H1 (cell line): ENCODE measurements around the gene PABPN1. TPM values are rescaled to one million over a fixed set of nuclear protein-coding genes. Genes with fewer than 3 reads are reported as not detected.
A peak's percentile ranks its signal among the peaks of the same experiment; 100 is the strongest.

Source experiments
- CTCF ChIA-PET: fragments of 300-600 bp; sonication (Branson Sonifier 250); formaldehyde crosslinking; loops from one replicate; lab custom pipeline; 2021; ENCODE audit not compliant: partially characterized antibody; lab: Charles Lee
- POLR2A ChIA-PET: fragments of 300-600 bp; sonication (Branson Sonifier 250); formaldehyde crosslinking; loops from one replicate; lab custom pipeline; 2021; ENCODE audit warnings: inconsistent platforms; ENCODE audit not compliant: partially characterized antibody; lab: Charles Lee
- DNase-seq, 2 experiments: peaks; one replicate each; pipeline versions ENCODE4 v3.0.0 to v3.0.0-alpha.2; 2010 to 2022; ENCODE audit warnings: low spot score in 2 of 2, low read depth in 1 of 2, mixed read lengths in 1 of 2
- FAIRE-seq: peaks from 2 replicates; lab custom pipeline; 2011; peaks lifted over from hg19 to GRCh38; lab: Jason Lieb, UNC
- H2AFZ ChIP-seq: 2 replicates; pipeline ENCODE4 v1.8.1; 2012; ENCODE audit warnings: low read length, inconsistent platforms
- H2AK5ac ChIP-seq: 2 replicates; pipeline ENCODE4 v1.6.1; 2013; ENCODE audit warnings: low read depth, low read length
- H2BK120ac ChIP-seq: replicated peaks from 2 replicates; pipeline ENCODE3; 2013; ENCODE audit warnings: low read depth, low read length, inconsistent platforms
- H2BK12ac ChIP-seq: 2 replicates; pipeline ENCODE4 v1.6.1; 2013; ENCODE audit warnings: low read depth, low read length
- H2BK15ac ChIP-seq: 2 replicates; pipeline ENCODE4 v1.6.1; 2013; ENCODE audit warnings: low read length
- H2BK20ac ChIP-seq: 2 replicates; pipeline ENCODE4 v1.6.1; 2013; ENCODE audit warnings: low read length
- H2BK5ac ChIP-seq: 2 replicates; pipeline ENCODE4 v1.6.1; 2013; ENCODE audit warnings: low read depth, low read length
- H3K14ac ChIP-seq: 2 replicates; pipeline ENCODE4 v1.6.1; 2013; ENCODE audit warnings: inconsistent platforms; ENCODE audit not compliant: insufficient read length
- H3K18ac ChIP-seq: 2 replicates; pipeline ENCODE4 v1.6.1; 2013; ENCODE audit warnings: low read length; ENCODE audit errors: extremely low read depth
- H3K23ac ChIP-seq: 2 replicates; pipeline ENCODE4 v1.6.1; 2013; ENCODE audit warnings: inconsistent platforms; ENCODE audit not compliant: insufficient read length
- H3K23me2 ChIP-seq: 2 replicates; pipeline ENCODE4 v1.6.1; 2013; ENCODE audit warnings: low read depth, low read length
- H3K27ac ChIP-seq: 2 replicates; pipeline ENCODE4 v1.6.1; 2011; ENCODE audit warnings: low read depth, low read length, inconsistent platforms
- H3K27me3 ChIP-seq, 4 experiments: replicated peaks in 1 of 4; 1 replicate in 1 of 4; 2 replicates in 3 of 4; pipeline versions ENCODE4 v1.6.1 to v1.8.1; 2011 to 2013; ENCODE audit warnings: low read length in 3 of 4, mild to moderate bottlenecking in 3 of 4, inconsistent platforms in 2 of 4, mixed read lengths in 2 of 4, moderate library complexity in 1 of 4; ENCODE audit not compliant: control insufficient read depth in 3 of 4, insufficient read depth in 3 of 4; ENCODE audit errors: extremely low read depth in 1 of 4
- H3K36me3 ChIP-seq, 4 experiments: 2 replicates each; pipeline versions ENCODE4 v1.6.1 to v1.8.1; 2011 to 2013; ENCODE audit warnings: mild to moderate bottlenecking in 4 of 4, low read length in 3 of 4, moderate library complexity in 2 of 4, control low read depth in 1 of 4, inconsistent platforms in 1 of 4; ENCODE audit not compliant: insufficient read depth in 4 of 4, control insufficient read depth in 2 of 4
- H3K4ac ChIP-seq: replicated peaks from 2 replicates; pipeline ENCODE3; 2013; ENCODE audit warnings: low read length, low read depth, mixed read lengths, inconsistent platforms; ENCODE audit not compliant: insufficient read length
- H3K4me1 ChIP-seq, 4 experiments: replicated peaks in 1 of 4; 1 replicate in 1 of 4; 2 replicates in 3 of 4; pipeline versions ENCODE4 v1.6.1 to v1.8.1; 2011 to 2013; ENCODE audit warnings: low read length in 3 of 4, inconsistent platforms in 2 of 4, mixed read lengths in 1 of 4; ENCODE audit not compliant: insufficient read depth in 4 of 4, control insufficient read depth in 3 of 4
- H3K4me2 ChIP-seq, 2 experiments: 2 replicates each; pipeline versions ENCODE4 v1.6.1 to v1.8.1; 2011 to 2013; ENCODE audit warnings: low read depth in 2 of 2, low read length in 2 of 2, control low read depth in 1 of 2, inconsistent platforms in 1 of 2, mild to moderate bottlenecking in 1 of 2; ENCODE audit not compliant: insufficient read depth in 1 of 2
- H3K4me3 ChIP-seq, 4 experiments: fragments of 200-600, 300-600 bp in 1 of 4; sonication (generic), shearing (Covaris generic), sonication (Bioruptor Twin) in 1 of 4; 2 replicates each; pipeline versions ENCODE4 v1.5.1 to v1.8.1; 2011 to 2016; ENCODE audit warnings: low read length in 4 of 4, low read depth in 3 of 4, control low read depth in 2 of 4, inconsistent platforms in 2 of 4, mild to moderate bottlenecking in 2 of 4, mixed read lengths in 1 of 4, moderate library complexity in 1 of 4; ENCODE audit not compliant: insufficient read depth in 2 of 4; ENCODE audit errors: extremely low read depth in 1 of 4
- H3K56ac ChIP-seq: replicated peaks from 2 replicates; pipeline ENCODE3; 2013; ENCODE audit warnings: low read depth, mild to moderate bottlenecking, mixed read lengths, low read length, inconsistent platforms; ENCODE audit not compliant: insufficient read length
- H3K79me1 ChIP-seq: 2 replicates; pipeline ENCODE4 v1.6.1; 2013; ENCODE audit warnings: low read depth, low read length, control low read depth
- H3K79me2 ChIP-seq, 2 experiments: 2 replicates each; pipeline versions ENCODE4 v1.6.1 to v1.8.1; 2012 to 2013; ENCODE audit warnings: low read length in 2 of 2, mild to moderate bottlenecking in 2 of 2, inconsistent platforms in 1 of 2; ENCODE audit not compliant: insufficient read depth in 2 of 2, control insufficient read depth in 1 of 2
- H3K9ac ChIP-seq, 4 experiments: replicated peaks in 1 of 4; 1 replicate in 1 of 4; 2 replicates in 3 of 4; pipeline versions ENCODE4 v1.6.1 to v1.8.1; 2011 to 2013; ENCODE audit warnings: low read depth in 3 of 4, low read length in 3 of 4, control low read depth in 2 of 4, mild to moderate bottlenecking in 2 of 4, moderate library complexity in 2 of 4, inconsistent platforms in 1 of 4; ENCODE audit errors: extremely low read depth in 1 of 4
- H3K9me3 ChIP-seq, 2 experiments: 2 replicates each; pipeline versions ENCODE4 v1.6.1 to v1.8.1; 2012 to 2013; ENCODE audit warnings: mild to moderate bottlenecking in 2 of 2, moderate library complexity in 2 of 2, control low read depth in 1 of 2, inconsistent platforms in 1 of 2, low read depth in 1 of 2, low read length in 1 of 2, mixed read lengths in 1 of 2; ENCODE audit not compliant: insufficient read depth in 2 of 2
- H4K20me1 ChIP-seq, 2 experiments: replicated peaks in 1 of 2; 2 replicates each; pipeline versions ENCODE3 to v1.8.1; 2011 to 2013; ENCODE audit warnings: inconsistent platforms in 2 of 2, low read length in 2 of 2, mild to moderate bottlenecking in 1 of 2; ENCODE audit not compliant: insufficient read depth in 2 of 2, control insufficient read depth in 1 of 2
- H4K5ac ChIP-seq: 2 replicates; pipeline ENCODE4 v1.6.1; 2013; ENCODE audit warnings: low read length, low read depth, mixed read lengths, inconsistent platforms; ENCODE audit not compliant: insufficient read length
- H4K8ac ChIP-seq: 2 replicates; pipeline ENCODE4 v1.8.0; 2013; ENCODE audit warnings: mild to moderate bottlenecking, moderate library complexity, low read length, inconsistent platforms; ENCODE audit not compliant: insufficient read depth; ENCODE audit errors: extremely low read depth
- H4K91ac ChIP-seq: replicated peaks from 2 replicates; pipeline ENCODE3; 2013; ENCODE audit warnings: low read length, mixed read lengths, inconsistent platforms; ENCODE audit not compliant: insufficient read length
- GTF2F1 ChIP-seq: IDR thresholded peaks from 2 replicates; pipeline ENCODE4 v1.6.1; 2012; ENCODE audit warnings: low read depth, low read length, improper control_type of control experiment, borderline replicate concordance
- POLR2A ChIP-seq, 2 experiments: IDR thresholded peaks; 1 replicate in 1 of 2; 2 replicates in 1 of 2; pipeline ENCODE4 v1.6.1; 2011; ENCODE audit warnings: low read depth in 2 of 2, low read length in 2 of 2, mild to moderate bottlenecking in 2 of 2; ENCODE audit errors: control extremely low read depth in 1 of 2
- WGBS, 2 experiments: shearing (Covaris generic) in 1 of 2; methylation state at CpG; one replicate each; pipeline versions ENCODE4 v1.1.6 to v1.1.7; 2013 to 2015; ENCODE audit warnings: low lambda C conversion rate in 2 of 2, mixed read lengths in 2 of 2, inconsistent platforms in 1 of 2, low coverage in 1 of 2, missing lambda C conversion rate in 1 of 2; ENCODE audit not compliant: insufficient replicate concordance in 2 of 2, insufficient coverage in 1 of 2, insufficient read length in 1 of 2; ENCODE audit errors: extremely low coverage in 1 of 2, missing lambda C conversion rate in 1 of 2; 5-methylcytosine and 5-hydroxymethylcytosine counted together
- polyA plus RNA-seq, 7 experiments: library from polyadenylated mRNA; depleted of rRNA in 3 of 7; stranded (reverse) in 5 of 7; unstranded in 2 of 7; fragments of >200 nt in 5 of 7; fragments of 200-250 nt in 2 of 7; gene quantifications; 1 replicate in 5 of 7; 2 replicates in 1 of 7; 4 replicates in 1 of 7; pipeline versions ENCODE4 v1.2.1 to v1.2.3, GENCODE V29; 2011 to 2013; ENCODE audit warnings: missing spikeins in 2 of 7, mixed read lengths in 2 of 7
- total RNA-seq: library from RNA; stranded (reverse); fragmentation: NEBNext Ultra II Directional; extraction: Animal tissue kit (Norgen Biotek cat#: 25700); gene quantifications from 2 replicates; pipeline ENCODE4 v1.2.1, GENCODE V29; 2021

Gene PABPN1
- total and polyA plus RNA-seq, 2 of the 8 experiments (the other 6 are each of a cell fraction or from before 2014, with no cell fraction given): 300 to 331 TPM

- CTCF ChIA-PET: interaction anchor here (15.0 kb wide), 1 partner anchor 11 kb away, joined by 333 read pairs; the partner anchor contains the start of genes EFS and SLC22A17
- WGBS, 2 experiments: 82% methylated on average over 1 of the region's 1 CpG; no CpG with 5 or more reads in 1 of the 2 experiments
These were observed 50.6 kb downstream of the PABPN1 start for GRCh38 chr14:23371865-23372264.

More at GRCh38 chr14:23371865-23372264, 50.6 kb downstream of the PABPN1 start:
- FAIRE-seq (no peak), DNase-seq (no peak)
- H4K8ac ChIP-seq: no peak overlapping the region
- peaks cover 0 to 18% (median 10%) of the 10 kb centered on the region in 4 experiments; a peak in 6 of 7 replicates for H3K27me3 ChIP-seq
- no peak overlapping the region for H3K23ac ChIP-seq
- 0 out of 2 replicates have a peak overlapping the region, but pooled peaks have one; percentile 23 for H2BK12ac ChIP-seq
- no peak overlapping the region for H2BK5ac ChIP-seq
- H2AFZ ChIP-seq: no peak overlapping the region
- no peaks in the 10 kb centered on the region for H3K36me3 ChIP-seq
- no peaks in the 10 kb centered on the region for H3K79me2 ChIP-seq
- no peak overlapping the region for H3K18ac ChIP-seq
- peaks cover 1% of the 10 kb centered on the region; the same call in 1 of the 2 replicates for H3K23me2 ChIP-seq
- H3K14ac ChIP-seq: no peak overlapping the region
- TF ChIP-seq GTF2F1: no peak
- no peak for TF ChIP-seq POLR2A (IDR thresholded peaks at IDR 0.05; ENCODE audit: control extremely low read depth in 1 of 2, low read depth in 2 of 2, low read length in 2 of 2)
- H3K9me3 ChIP-seq: no peaks in the 10 kb centered on the region
- H2BK15ac ChIP-seq: no peak overlapping the region
- peaks cover under 1 to 10% (median 5%) of the 10 kb centered on the region in 4 experiments; a peak in 5 of 7 replicates for H3K4me1 ChIP-seq
- no peak overlapping the region for H3K56ac ChIP-seq
- H3K4me2 ChIP-seq: no peak overlapping the region
- H3K4ac ChIP-seq: no peak overlapping the region
- no peak overlapping the region for H3K4me3 ChIP-seq
- no peak overlapping the region for H2AK5ac ChIP-seq
- no peak overlapping the region for H2BK120ac ChIP-seq
- H3K27ac ChIP-seq: no peak overlapping the region
- H2BK20ac ChIP-seq: no peak overlapping the region
- no peaks in the 10 kb centered on the region for H3K79me1 ChIP-seq
- POLR2A ChIA-PET: interaction anchor here (0.7 kb wide), 1 partner anchor 45 kb away, joined by 3 read pairs; no protein-coding TSS in a partner anchor
- no peak overlapping the region for H3K9ac ChIP-seq
- H4K20me1 ChIP-seq: no peaks in the 10 kb centered on the region
- H4K5ac ChIP-seq: no peak overlapping the region
- H4K91ac ChIP-seq: no peak overlapping the region
